ENCODE measurements around the gene ABAT.

ABAT gene

GRCh38 chr16:8796469-8797363 is 122.3 kb downstream of the ABAT start:
- peak overlapping the region; percentile 14; the same call in 1 of the 2 replicates for H3K27ac ChIP-seq (ENCODE audit: low read length)
- DNase-seq: no peak
- peaks cover 12% of the 10 kb centered on the region; the same call in 1 of the 2 replicates for H4K20me1 ChIP-seq (ENCODE audit: insufficient read depth, low read length)
- no peaks in the 10 kb centered on the region for H3K9me3 ChIP-seq (replicated peaks; ENCODE audit: insufficient read depth, low read length)
- H3F3A ChIP-seq (ENCODE audit: insufficient read depth, low read length): no peaks in the 10 kb centered on the region
- no peaks in the 10 kb centered on the region for H3K27me3 ChIP-seq (replicated peaks; ENCODE audit: insufficient read depth, low read length)
- H3K4me2 ChIP-seq (ENCODE audit: low read depth, low read length): peak overlapping the region; percentile 61
- H3K4me1 ChIP-seq (ENCODE audit: low read length): peaks cover 15% of the 10 kb centered on the region
- peaks cover 70% of the 10 kb centered on the region for H3K79me2 ChIP-seq (ENCODE audit: low read length)
- H3K9me2 ChIP-seq (replicated peaks; ENCODE audit: insufficient read depth, low read length): no peaks in the 10 kb centered on the region
- H3K9ac ChIP-seq (ENCODE audit: low read length): peak overlapping the region; percentile 91
- TF ChIP-seq CTCF (IDR thresholded peaks at IDR 0.05; ENCODE audit: low read length) (no peak), EZH2phosphoT487 (IDR thresholded peaks at IDR 0.05; ENCODE audit: low read length) (no peak), EZH2 (optimal IDR thresholded peaks at IDR 0.05; ENCODE audit: low read depth, low read length) (no peak)
- peaks cover 1% of the 10 kb centered on the region; the same call in 1 of the 2 replicates for H3K36me3 ChIP-seq (replicated peaks; ENCODE audit: insufficient read depth, low read length)
- H3K4me3 ChIP-seq (ENCODE audit: low read length): peak overlapping the region; percentile 89
- H2AFZ ChIP-seq (ENCODE audit: low read length): peak overlapping the region; percentile 40

- peak; percentile 98 for DNase-seq
- no peaks in the 10 kb centered on the region for H3K9me3 ChIP-seq (replicated peaks; ENCODE audit: insufficient read depth, low read length)
- H3K79me2 ChIP-seq (ENCODE audit: low read length): peaks cover 76% of the 10 kb centered on the region
- H3F3A ChIP-seq (ENCODE audit: insufficient read depth, low read length): no peaks in the 10 kb centered on the region
- no peaks in the 10 kb centered on the region for H3K27me3 ChIP-seq (replicated peaks; ENCODE audit: insufficient read depth, low read length)
- peak within 1 kb of the TSS; percentile 57 for H3K27ac ChIP-seq (ENCODE audit: low read length)
- H2AFZ ChIP-seq (ENCODE audit: low read length): peak within 1 kb of the TSS; percentile 40
- peak within 1 kb of the TSS; percentile 91 for H3K9ac ChIP-seq (ENCODE audit: low read length)
- peak within 1 kb of the TSS; percentile 89 for H3K4me3 ChIP-seq (ENCODE audit: low read length)
- no peaks in the 10 kb centered on the region for H3K9me2 ChIP-seq (replicated peaks; ENCODE audit: insufficient read depth, low read length)
- peaks cover 7% of the 10 kb centered on the region; the same call in 1 of the 2 replicates for H3K36me3 ChIP-seq (replicated peaks; ENCODE audit: insufficient read depth, low read length)
- no peak for TF ChIP-seq CTCF (IDR thresholded peaks at IDR 0.05; ENCODE audit: low read length)
- TF ChIP-seq EZH2phosphoT487 (IDR thresholded peaks at IDR 0.05; ENCODE audit: low read length): no peak
- no peak for TF ChIP-seq EZH2 (optimal IDR thresholded peaks at IDR 0.05; ENCODE audit: low read depth, low read length)
- peak within 1 kb of the TSS; percentile 78 for H3K4me2 ChIP-seq (ENCODE audit: low read depth, low read length)
- H3K4me1 ChIP-seq (ENCODE audit: low read length): peaks cover 15% of the 10 kb centered on the region
- peaks cover 12% of the 10 kb centered on the region; the same call in 1 of the 2 replicates for H4K20me1 ChIP-seq (ENCODE audit: insufficient read depth, low read length)
Observed at GRCh38 chr16:8797364-8798173, 123.2 kb downstream of the ABAT start, which contains the start of the genes PMM2 and TMEM186. TSS of gene PMM2 (plus strand) at chr16:8797839. CDS start at chr16:8797883, 44 bp downstream. TSS of gene TMEM186 (minus strand) at chr16:8797639. CDS start at chr16:8797614, 25 bp downstream.

- peaks cover 82% of the 10 kb centered on the region for H3K79me2 ChIP-seq (ENCODE audit: low read length)
- H3K4me3 ChIP-seq (ENCODE audit: low read length): peak overlapping the region; percentile 89
- H3F3A ChIP-seq (ENCODE audit: insufficient read depth, low read length): no peaks in the 10 kb centered on the region
- peaks cover 12% of the 10 kb centered on the region; the same call in 1 of the 2 replicates for H3K36me3 ChIP-seq (replicated peaks; ENCODE audit: insufficient read depth, low read length)
- H4K20me1 ChIP-seq (ENCODE audit: insufficient read depth, low read length): peaks cover 12% of the 10 kb centered on the region; the same call in 1 of the 2 replicates
- no peaks in the 10 kb centered on the region for H3K9me3 ChIP-seq (replicated peaks; ENCODE audit: insufficient read depth, low read length)
- peaks cover 15% of the 10 kb centered on the region for H3K4me1 ChIP-seq (ENCODE audit: low read length)
- no peak for TF ChIP-seq CTCF (IDR thresholded peaks at IDR 0.05; ENCODE audit: low read length)
- no peak for TF ChIP-seq EZH2phosphoT487 (IDR thresholded peaks at IDR 0.05; ENCODE audit: low read length)
- no peak for TF ChIP-seq EZH2 (optimal IDR thresholded peaks at IDR 0.05; ENCODE audit: low read depth, low read length)
- peak overlapping the region; percentile 91 for H3K9ac ChIP-seq (ENCODE audit: low read length)
- peak overlapping the region; percentile 78 for H3K4me2 ChIP-seq (ENCODE audit: low read depth, low read length)
- H2AFZ ChIP-seq (ENCODE audit: low read length): peak overlapping the region; percentile 27; the same call in 1 of the 2 replicates
- H3K27ac ChIP-seq (ENCODE audit: low read length): peak overlapping the region; percentile 57
- H3K9me2 ChIP-seq (replicated peaks; ENCODE audit: insufficient read depth, low read length): no peaks in the 10 kb centered on the region
- H3K27me3 ChIP-seq (replicated peaks; ENCODE audit: insufficient read depth, low read length): no peaks in the 10 kb centered on the region
- no peak for DNase-seq
Observed at GRCh38 chr16:8798174-8798527, 123.7 kb downstream of the ABAT start.
